ENCODE data around the gene CNTNAP2. TPM values are rescaled to one million over a fixed set of nuclear protein-coding genes. Genes with fewer than 3 reads are reported as not detected.
A peak's percentile ranks its signal among the peaks of the same experiment; 100 is the strongest.
"Not testable (repeated sequence)": the region's sequence is repeated elsewhere in the genome, so short reads cannot be mapped to it uniquely, and the experiment has no call there.

CNTNAP2 gene
- total RNA-seq, 8 experiments from 2014 or later = 0.05 to 27.0 (median 15.0) TPM

DNA sequence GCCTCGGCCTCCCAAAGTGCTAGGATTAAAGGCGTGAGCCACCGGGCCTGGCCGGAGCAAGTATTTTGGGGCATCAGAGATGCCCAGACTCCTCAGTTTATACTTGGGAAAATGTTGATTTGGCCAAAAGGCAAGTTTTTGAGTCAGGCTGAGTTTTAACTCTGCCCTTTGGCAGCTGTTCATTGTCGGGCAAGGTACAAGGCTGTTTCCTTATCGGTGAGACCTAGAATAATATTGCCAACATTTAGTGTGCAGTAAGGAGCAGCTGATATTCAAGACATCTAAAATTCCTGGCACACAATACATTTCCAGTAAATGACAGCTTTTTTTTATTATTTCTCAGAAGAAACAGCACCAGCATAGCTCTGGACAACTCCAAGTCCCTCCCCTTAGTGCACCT lies 2326.3 kb downstream of the CNTNAP2 start:
- no peak overlapping the region for H3K27ac ChIP-seq
- WGBS, 10 experiments = 14 to 100% (median 85%) methylated on average over 1 to 6 of the region's 6 CpGs; no CpG with 5 or more reads in 1 of the 10 experiments
- H3K4me1 ChIP-seq (replicated peaks in 1 of 2) = no peaks in the 10 kb centered on the region
- no peak overlapping the region for H3K4me3 ChIP-seq
- no peak for ATAC-seq (replicated peaks in 6 of 8)
- in situ Hi-C loops (cut with MboI; ENCODE audit: low pct_unique_long_range_greater_than_20kb in 2 of 9, low sequenced_read_pairs in 9 of 9, unreplicated experiment in 9 of 9) = no loop called here

DNA sequence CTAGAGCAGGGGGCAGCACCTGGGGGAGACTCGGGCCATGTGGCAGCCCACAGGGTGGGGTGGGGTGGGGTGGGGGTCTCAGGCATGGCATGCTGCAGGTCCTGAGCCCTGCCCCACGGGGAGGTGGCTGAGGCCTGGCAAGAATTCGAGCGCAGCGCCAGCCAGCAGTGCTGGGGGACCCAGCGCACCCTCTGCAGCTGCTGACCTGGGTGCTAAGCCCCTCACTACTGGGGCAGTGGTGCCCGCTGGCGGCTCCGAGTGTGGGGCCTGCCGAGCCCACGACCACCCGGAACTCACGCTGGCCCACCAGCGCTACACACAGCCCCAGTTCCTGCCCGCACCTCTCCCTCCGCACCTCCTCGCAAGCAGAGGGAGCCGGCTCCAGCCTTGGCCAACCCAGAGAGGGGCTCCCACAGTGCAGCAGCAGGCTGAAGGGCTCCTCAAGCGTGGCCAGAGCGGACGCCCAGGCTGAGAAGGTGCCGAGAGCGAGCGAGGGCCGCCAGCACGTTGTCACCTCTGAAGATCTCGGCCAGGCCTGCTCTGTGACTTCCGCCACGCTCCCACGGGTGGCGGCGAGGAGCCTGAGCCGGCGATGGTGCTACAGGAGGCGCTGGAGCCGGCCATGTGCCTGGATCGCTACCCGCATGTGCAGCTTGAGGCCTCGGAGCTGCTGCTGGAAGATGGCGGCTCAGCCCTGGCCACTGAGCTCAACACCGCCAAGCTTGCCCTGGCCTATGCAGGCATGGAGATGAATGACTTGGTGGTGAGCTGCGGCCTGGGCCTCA lies 2328.9 kb downstream of the CNTNAP2 start:
- H3K4me1 ChIP-seq (replicated peaks in 1 of 2) = no peaks in the 10 kb centered on the region
- H3K4me3 ChIP-seq = no peak overlapping the region
- ATAC-seq (replicated peaks in 6 of 8) = no peak
- in situ Hi-C loops (cut with MboI; ENCODE audit: low pct_unique_long_range_greater_than_20kb in 2 of 9, low sequenced_read_pairs in 9 of 9, unreplicated experiment in 9 of 9) = no loop called here
- no peak overlapping the region for H3K27ac ChIP-seq
- 27 to 90% (median 81%) methylated on average over 1 to 10 of the region's 42 CpGs; no CpG with 5 or more reads in 5 of the 10 experiments for WGBS, 10 experiments

DNA sequence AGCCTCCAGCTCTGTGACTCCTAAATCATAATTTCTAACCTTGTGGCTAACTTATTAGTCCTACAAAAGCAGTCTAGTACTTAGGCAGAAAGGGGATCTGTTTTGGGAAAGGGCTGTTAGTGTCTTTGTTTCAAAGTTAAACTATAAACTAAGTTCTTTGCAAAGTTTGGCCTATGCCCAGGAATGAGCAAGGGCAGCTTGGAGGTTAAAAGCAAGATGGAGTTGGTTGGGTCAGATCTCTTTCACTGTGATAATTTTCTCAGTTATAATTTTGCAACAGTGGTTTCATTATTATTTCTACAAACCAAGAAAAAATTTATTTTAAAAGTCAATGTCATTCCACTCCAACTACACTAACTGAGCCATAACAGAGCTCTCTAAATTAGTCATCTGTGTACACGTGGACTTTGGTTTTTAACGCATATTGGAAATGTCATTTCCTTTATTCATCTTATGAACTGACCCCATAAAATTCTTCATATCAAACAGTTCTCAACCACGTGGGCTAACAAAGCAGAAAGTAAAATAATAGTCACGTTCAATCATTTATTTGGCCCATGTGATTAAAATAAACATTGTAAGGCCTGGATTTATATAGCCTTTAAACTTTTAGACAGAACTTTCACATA lies 2330.7 kb downstream of the CNTNAP2 start:
- in situ Hi-C loops (cut with MboI; ENCODE audit: low pct_unique_long_range_greater_than_20kb in 2 of 9, low sequenced_read_pairs in 9 of 9, unreplicated experiment in 9 of 9) = no loop called here
- WGBS, 10 experiments = 9 to 100% (median 73%) methylated on average over 2 to 4 of the region's 4 CpGs
- Histone ChIP-seq H3K4me3 (no peak overlapping the region), H3K4me1 (replicated peaks in 1 of 2) (no peaks in the 10 kb centered on the region), H3K27ac (no peak overlapping the region)
- ATAC-seq (replicated peaks in 6 of 8) = no peak

DNA sequence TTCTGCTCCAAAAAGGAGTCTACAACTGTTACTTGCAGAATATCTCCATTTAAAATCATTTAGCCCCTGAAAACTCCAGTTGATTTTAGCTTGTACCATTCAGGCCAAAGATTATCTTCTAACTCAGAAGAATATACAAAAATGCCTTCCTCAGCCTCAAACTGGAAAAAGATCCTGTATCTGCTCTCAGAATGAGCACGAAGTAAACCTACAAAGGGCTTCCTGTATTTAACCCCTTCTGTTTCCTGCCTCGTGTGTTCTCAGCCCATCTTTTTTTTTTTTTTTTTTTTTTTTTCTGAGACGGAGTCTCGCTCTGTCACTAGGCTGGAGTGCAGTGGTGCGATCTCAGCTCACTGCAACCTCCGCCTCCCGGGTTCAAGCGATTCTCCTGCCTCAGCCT lies 2334.9 kb downstream of the CNTNAP2 start:
- H3K4me1 ChIP-seq (replicated peaks in 1 of 2); H3K27ac ChIP-seq; in situ Hi-C loops (cut with MboI; ENCODE audit: low pct_unique_long_range_greater_than_20kb in 2 of 9, low sequenced_read_pairs in 9 of 9, unreplicated experiment in 9 of 9); H3K4me3 ChIP-seq; ATAC-seq (replicated peaks in 6 of 8): not testable (repeated sequence)
- WGBS, 10 experiments = 8 to 100% (median 80%) methylated on average over 1 to 4 of the region's 8 CpGs; no CpG with 5 or more reads in 3 of the 10 experiments

DNA sequence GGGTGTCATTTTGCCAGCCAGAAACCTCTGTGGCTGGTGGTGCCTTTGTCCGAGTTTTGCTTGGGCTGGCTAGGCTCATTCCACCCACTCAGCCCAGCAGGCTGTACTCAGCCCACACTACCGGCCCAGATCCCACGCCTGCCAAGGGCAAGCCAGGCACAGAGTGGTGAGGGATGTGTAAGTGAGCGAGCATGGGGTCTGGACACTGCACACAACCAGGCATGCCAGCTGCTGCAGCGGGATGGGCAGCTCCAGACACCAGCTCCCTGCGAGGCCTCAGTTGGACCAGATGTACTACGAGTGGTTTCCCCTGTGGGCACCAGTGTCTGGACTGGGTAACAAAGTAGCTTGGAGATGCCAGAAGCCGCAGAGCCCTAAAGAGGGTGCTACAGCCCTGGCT lies 2339.8 kb downstream of the CNTNAP2 start:
- WGBS, 10 experiments = 27 to 60% (median 30%) methylated on average over 1 to 3 of the region's 8 CpGs; no CpG with 5 or more reads in 7 of the 10 experiments
- in situ Hi-C loops (cut with MboI; ENCODE audit: low pct_unique_long_range_greater_than_20kb in 2 of 9, low sequenced_read_pairs in 9 of 9, unreplicated experiment in 9 of 9) = no loop called here
- ATAC-seq (replicated peaks in 6 of 8) = no peak
- Histone ChIP-seq H3K4me1 (replicated peaks in 1 of 2) (no peaks in the 10 kb centered on the region), H3K4me3 (no peak overlapping the region), H3K27ac (no peak overlapping the region)

DNA sequence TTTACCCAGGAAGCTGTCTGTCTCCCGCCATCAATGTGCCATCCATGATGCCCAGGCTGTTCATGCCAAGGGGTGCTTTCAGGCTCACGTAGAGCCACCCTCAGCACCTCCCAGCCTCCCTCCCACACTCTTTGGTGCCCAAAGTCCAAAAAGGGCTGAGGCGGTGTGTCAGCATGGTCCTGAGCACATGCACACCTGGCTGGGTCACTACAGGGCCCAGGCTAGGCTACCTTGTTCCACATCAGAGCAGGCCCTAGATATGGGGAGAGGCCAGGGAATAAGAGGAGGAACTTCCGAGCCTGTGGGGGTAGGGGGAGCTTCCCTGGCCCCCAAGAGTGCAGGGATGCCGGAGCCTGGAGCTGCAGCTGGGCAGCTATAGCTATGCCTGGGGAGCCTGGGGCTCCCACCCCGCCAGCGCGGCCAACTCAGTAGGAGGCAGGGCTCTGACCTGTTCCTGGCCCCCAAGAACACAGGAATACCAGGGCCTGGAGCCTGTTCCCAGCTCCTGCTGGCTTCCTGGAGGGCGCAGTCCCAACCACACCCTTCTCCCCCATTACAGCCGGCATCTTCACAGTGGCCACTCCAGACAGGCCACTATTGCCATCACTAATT lies 2340.8 kb downstream of the CNTNAP2 start:
- WGBS, 10 experiments = 36 to 100% (median 91%) methylated on average over 2 to 7 of the region's 10 CpGs; no CpG with 5 or more reads in 6 of the 10 experiments
- H3K27ac ChIP-seq = no peak overlapping the region

DNA sequence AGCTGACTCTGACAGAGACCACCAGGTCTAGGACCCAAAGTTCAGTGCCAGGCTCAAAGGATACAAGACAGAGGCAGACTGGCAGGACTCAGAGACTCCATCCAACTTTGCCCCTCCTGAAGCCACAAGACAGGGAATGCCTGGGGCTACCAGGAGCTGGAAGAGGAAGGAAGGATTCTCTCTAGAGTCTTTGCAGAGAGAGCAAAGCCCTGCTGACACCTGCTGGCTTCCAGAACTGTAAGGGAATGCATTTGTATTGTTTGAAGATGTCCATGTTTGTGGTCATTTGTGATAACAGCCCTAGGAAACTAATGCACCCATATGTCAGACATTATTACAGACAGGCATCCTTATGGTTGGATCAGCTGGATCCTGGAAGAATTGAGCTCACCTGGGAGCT lies 2341.7 kb downstream of the CNTNAP2 start:
- no peak for ATAC-seq (replicated peaks in 6 of 8)
- in situ Hi-C loops (cut with MboI; ENCODE audit: low pct_unique_long_range_greater_than_20kb in 2 of 9, low sequenced_read_pairs in 9 of 9, unreplicated experiment in 9 of 9) = no loop called here
- no peak overlapping the region for H3K4me3 ChIP-seq
- no peak overlapping the region for H3K27ac ChIP-seq
- H3K4me1 ChIP-seq (replicated peaks in 1 of 2) = no peaks in the 10 kb centered on the region

More for the DNA sequence above, 2340.8 kb downstream of the CNTNAP2 start:
- in situ Hi-C loops (cut with MboI; ENCODE audit: low pct_unique_long_range_greater_than_20kb in 2 of 9, low sequenced_read_pairs in 9 of 9, unreplicated experiment in 9 of 9) = no loop called here
- H3K4me1 ChIP-seq (replicated peaks in 1 of 2) = no peaks in the 10 kb centered on the region
- H3K4me3 ChIP-seq = no peak overlapping the region
- ATAC-seq (replicated peaks in 6 of 8) = no peak

DNA sequence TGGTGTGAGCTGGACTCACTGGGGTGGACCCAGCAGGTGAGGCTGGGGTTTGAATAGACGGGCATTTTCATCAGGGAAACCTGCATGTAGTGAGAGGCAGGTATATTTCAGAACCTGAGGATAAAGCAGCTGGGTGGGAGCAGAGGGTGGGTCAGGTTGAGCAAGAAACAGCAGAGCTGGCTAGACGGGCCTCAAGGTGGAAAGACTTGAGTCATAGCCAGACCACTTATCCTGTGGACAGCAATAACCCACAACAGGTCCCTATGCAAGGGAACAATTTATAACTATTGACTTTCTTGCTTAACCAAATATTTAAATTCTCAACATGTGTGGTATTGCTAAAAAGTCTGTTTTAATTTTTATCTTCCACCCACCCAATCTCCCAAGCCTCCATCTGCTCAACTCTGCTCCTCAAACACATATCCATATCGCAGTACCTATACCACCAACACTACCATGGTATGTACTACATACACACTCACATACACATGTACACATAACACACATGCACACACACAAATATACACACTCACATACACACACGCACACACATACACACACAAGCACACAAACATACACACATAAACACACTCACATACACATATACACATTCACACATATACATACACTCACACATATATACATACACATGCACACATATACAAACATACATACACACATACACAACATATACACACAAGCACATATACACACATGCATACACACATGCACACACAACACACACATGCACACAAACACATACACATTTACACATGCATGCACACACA lies 2345.0 kb downstream of the CNTNAP2 start:
- no peak overlapping the region for H3K27ac ChIP-seq
- 0 to 100% (median 90%) methylated on average over 1 to 3 of the region's 4 CpGs; no CpG with 5 or more reads in 3 of the 10 experiments for WGBS, 10 experiments
- ATAC-seq (replicated peaks in 6 of 8) = no peak
- no peak overlapping the region for H3K4me3 ChIP-seq
- in situ Hi-C loops (cut with MboI; ENCODE audit: low pct_unique_long_range_greater_than_20kb in 2 of 9, low sequenced_read_pairs in 9 of 9, unreplicated experiment in 9 of 9) = no loop called here
- H3K4me1 ChIP-seq (replicated peaks in 1 of 2) = peaks cover 4 to 5% of the 10 kb centered on the region in 2 donors

DNA sequence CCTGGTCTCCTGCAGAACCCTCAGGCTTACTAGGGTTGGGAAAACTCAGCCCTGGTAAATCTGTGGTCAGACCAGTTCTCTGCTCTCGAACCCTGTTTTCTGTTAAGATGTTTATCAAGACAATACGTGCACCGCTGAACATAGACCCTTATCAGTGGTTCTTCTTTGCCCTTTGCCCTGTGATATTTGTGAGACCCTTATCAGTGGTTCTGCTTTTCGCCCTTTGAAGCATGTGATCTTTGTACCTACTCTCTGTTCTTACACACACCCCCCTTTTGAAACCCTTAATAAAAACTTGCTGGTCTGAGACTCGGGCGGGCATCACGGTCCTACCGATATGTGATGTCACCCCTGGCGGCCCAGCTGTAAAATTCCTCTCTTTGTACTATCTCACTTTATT lies 2346.2 kb downstream of the CNTNAP2 start:
- ATAC-seq (replicated peaks in 6 of 8); in situ Hi-C loops (cut with MboI; ENCODE audit: low pct_unique_long_range_greater_than_20kb in 2 of 9, low sequenced_read_pairs in 9 of 9, unreplicated experiment in 9 of 9); H3K27ac ChIP-seq; H3K4me1 ChIP-seq (replicated peaks in 1 of 2); H3K4me3 ChIP-seq: not testable (repeated sequence)
- 25 to 100% (median 88%) methylated on average over 1 to 8 of the region's 9 CpGs; no CpG with 5 or more reads in 2 of the 10 experiments for WGBS, 10 experiments

DNA sequence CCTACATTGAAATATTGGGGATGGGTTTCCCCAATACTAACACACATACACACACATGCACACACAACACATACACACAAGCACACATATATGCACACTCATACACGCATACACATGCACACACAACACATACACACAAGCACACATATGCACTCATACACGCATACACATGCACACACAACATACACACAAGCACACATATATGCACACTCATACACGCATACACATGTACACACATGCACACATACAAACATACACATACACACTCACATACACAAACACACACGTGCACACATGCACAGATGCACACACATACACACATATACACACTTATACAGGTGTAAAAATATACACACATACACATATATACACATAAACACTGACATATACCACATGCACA lies 2346.6 kb downstream of the CNTNAP2 start:
- H3K4me3 ChIP-seq = no peak overlapping the region
- WGBS, 10 experiments = 40 to 100% (median 60%) methylated on average over 1 to 4 of the region's 4 CpGs; no CpG with 5 or more reads in 3 of the 10 experiments
- peaks cover 4 to 5% of the 10 kb centered on the region in 2 donors for H3K4me1 ChIP-seq (replicated peaks in 1 of 2)
- no peak overlapping the region for H3K27ac ChIP-seq
- in situ Hi-C loops (cut with MboI; ENCODE audit: low pct_unique_long_range_greater_than_20kb in 2 of 9, low sequenced_read_pairs in 9 of 9, unreplicated experiment in 9 of 9) = no loop called here
- no peak for ATAC-seq (replicated peaks in 6 of 8)

DNA sequence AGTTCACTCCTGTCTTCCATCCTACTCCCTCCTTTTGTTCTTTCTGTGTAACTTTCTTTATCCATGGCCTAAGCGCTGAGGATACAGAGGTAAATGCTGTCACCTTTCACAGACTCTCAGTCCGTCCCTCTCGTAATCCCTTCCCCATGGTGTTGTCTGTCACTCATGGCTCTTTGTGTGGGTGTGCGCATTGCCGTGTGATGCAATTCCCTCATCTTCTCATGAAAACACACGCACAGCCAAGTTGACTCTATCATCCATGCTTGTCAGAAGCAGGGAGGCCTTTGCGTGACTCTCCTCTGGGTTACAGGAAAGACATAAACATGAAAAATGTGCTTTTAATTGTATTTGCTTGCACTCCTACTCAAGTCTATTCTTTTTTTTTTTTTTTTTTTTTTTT lies 2348.3 kb downstream of the CNTNAP2 start:
- WGBS, 10 experiments = 0 to 83% (median 61%) methylated on average over 1 to 7 of the region's 7 CpGs; no CpG with 5 or more reads in 2 of the 10 experiments
- in situ Hi-C loops (cut with MboI; ENCODE audit: low pct_unique_long_range_greater_than_20kb in 2 of 9, low sequenced_read_pairs in 9 of 9, unreplicated experiment in 9 of 9) = no loop called here

DNA sequence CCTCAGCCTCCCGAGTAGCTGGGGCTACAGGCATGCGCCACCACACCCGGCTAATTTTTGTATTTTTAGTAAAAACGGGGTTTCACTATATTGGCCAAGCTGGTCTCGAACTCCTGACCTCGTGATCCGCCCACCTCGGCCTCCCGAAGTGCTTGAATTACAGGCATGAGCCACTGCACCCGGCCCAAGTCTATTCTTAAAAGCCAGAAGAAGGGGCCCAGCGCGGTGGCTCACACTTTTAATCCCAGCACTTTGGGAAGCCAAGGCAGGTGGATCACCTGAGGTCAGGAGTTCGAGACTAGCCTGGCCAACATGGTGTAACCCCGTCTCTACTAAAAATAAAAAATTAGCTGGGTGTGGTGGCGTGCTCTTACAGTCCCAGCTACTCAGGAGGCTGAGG lies 2348.8 kb downstream of the CNTNAP2 start:
- WGBS, 10 experiments = 21 to 100% (median 90%) methylated on average over 1 to 11 of the region's 15 CpGs; no CpG with 5 or more reads in 3 of the 10 experiments
- in situ Hi-C loops (cut with MboI; ENCODE audit: low pct_unique_long_range_greater_than_20kb in 2 of 9, low sequenced_read_pairs in 9 of 9, unreplicated experiment in 9 of 9); ATAC-seq (replicated peaks in 6 of 8); H3K27ac ChIP-seq; H3K4me1 ChIP-seq (replicated peaks in 1 of 2); H3K4me3 ChIP-seq: not testable (repeated sequence)

More for the DNA sequence above, 2348.3 kb downstream of the CNTNAP2 start:
- no peak overlapping the region for H3K4me3 ChIP-seq
- peak overlapping the region; percentile 37 to 60 for H3K27ac ChIP-seq
- peak in 5 of 8 experiments; percentile 98 to 99 (median 99) for ATAC-seq (replicated peaks in 6 of 8)
- peaks cover 4 to 5% of the 10 kb centered on the region in 2 donors for H3K4me1 ChIP-seq (replicated peaks in 1 of 2)
